Measurements from ENCODE around the gene CLECL1. TPM values are rescaled to one million over a fixed set of nuclear protein-coding genes. Genes with fewer than 3 reads are reported as not detected.

CLECL1 gene
- total and polyA plus RNA-seq, 2 of the 13 experiments (the other 11 are each of a cell fraction or from before 2014, with no cell fraction given) = not detected

DNA sequence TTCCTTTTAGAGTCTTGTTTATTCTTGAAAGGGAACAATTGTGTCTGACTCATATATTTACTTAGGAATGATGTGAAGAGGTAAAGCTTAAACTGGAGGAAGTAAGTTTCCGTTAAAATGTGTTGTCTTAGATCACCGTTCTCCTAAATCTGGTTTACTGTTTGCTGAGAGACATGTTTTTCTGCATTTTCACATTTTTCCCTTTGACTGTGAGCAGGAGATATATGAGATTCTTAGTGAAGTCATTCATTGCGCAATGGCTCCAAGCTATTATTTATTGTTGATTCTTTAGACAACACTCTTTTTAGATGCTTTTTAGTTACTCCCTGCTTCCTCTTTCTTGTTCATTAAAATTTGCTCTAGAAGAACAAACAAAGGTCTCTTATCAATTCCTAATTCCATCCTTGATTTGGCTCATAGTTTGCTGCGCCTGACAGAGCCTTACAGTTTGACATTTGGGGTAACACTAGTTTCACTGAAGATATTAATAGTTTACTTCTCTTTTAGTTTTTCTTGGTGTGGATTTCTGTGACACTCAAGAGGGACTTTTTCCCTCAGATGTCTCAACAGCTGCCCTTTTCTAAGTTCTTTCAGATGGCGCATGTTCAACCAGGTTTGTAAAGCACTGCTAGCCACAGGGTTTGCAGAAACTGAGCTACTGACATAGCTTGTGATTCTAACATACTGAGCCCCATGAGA lies 11.4 kb downstream of the CLECL1 start (continued):
- TF ChIP-seq ZBTB37 (CRISPR knock-in tag; IDR thresholded peaks at IDR 0.05) = no peak
- no peak for TF ChIP-seq ZNF616 (CRISPR knock-in tag; IDR thresholded peaks at IDR 0.05; ENCODE audit: low read depth)
- TF ChIP-seq MXD1 (CRISPR knock-in tag; IDR thresholded peaks at IDR 0.05) = no peak
- no peak for TF ChIP-seq ZNF543 (CRISPR knock-in tag; IDR thresholded peaks at IDR 0.05)
- TF ChIP-seq, protein P1, sequence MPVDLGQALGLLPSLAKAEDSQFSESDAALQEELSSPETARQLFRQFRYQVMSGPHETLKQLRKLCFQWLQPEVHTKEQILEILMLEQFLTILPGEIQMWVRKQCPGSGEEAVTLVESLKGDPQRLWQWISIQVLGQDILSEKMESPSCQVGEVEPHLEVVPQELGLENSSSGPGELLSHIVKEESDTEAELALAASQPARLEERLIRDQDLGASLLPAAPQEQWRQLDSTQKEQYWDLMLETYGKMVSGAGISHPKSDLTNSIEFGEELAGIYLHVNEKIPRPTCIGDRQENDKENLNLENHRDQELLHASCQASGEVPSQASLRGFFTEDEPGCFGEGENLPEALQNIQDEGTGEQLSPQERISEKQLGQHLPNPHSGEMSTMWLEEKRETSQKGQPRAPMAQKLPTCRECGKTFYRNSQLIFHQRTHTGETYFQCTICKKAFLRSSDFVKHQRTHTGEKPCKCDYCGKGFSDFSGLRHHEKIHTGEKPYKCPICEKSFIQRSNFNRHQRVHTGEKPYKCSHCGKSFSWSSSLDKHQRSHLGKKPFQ (CRISPR knock-in tag; IDR thresholded peaks at IDR 0.05; ENCODE audit: insufficient replicate concordance) = no peak
- TF ChIP-seq, protein P2, sequence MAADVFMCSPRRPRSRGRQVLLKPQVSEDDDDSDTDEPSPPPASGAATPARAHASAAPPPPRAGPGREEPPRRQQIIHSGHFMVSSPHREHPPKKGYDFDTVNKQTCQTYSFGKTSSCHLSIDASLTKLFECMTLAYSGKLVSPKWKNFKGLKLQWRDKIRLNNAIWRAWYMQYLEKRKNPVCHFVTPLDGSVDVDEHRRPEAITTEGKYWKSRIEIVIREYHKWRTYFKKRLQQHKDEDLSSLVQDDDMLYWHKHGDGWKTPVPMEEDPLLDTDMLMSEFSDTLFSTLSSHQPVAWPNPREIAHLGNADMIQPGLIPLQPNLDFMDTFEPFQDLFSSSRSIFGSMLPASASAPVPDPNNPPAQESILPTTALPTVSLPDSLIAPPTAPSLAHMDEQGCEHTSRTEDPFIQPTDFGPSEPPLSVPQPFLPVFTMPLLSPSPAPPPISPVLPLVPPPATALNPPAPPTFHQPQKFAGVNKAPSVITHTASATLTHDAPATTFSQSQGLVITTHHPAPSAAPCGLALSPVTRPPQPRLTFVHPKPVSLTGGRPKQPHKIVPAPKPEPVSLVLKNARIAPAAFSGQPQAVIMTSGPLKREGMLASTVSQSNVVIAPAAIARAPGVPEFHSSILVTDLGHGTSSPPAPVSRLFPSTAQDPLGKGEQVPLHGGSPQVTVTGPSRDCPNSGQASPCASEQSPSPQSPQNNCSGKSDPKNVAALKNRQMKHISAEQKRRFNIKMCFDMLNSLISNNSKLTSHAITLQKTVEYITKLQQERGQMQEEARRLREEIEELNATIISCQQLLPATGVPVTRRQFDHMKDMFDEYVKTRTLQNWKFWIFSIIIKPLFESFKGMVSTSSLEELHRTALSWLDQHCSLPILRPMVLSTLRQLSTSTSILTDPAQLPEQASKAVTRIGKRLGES (CRISPR knock-in tag; IDR thresholded peaks at IDR 0.05; ENCODE audit: borderline replicate concordance) = no peak
- TF ChIP-seq ZNF136 (CRISPR knock-in tag; IDR thresholded peaks at IDR 0.05; ENCODE audit: low read depth) = no peak
- TF ChIP-seq RARA (CRISPR knock-in tag; IDR thresholded peaks at IDR 0.05) = 0 out of 2 replicates have a peak, but pooled peaks have one; percentile 8
- TF ChIP-seq, protein P3, sequence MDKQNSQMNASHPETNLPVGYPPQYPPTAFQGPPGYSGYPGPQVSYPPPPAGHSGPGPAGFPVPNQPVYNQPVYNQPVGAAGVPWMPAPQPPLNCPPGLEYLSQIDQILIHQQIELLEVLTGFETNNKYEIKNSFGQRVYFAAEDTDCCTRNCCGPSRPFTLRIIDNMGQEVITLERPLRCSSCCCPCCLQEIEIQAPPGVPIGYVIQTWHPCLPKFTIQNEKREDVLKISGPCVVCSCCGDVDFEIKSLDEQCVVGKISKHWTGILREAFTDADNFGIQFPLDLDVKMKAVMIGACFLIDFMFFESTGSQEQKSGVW (CRISPR knock-in tag; IDR thresholded peaks at IDR 0.05; ENCODE audit: borderline replicate concordance) = no peak
- peak; percentile 92 for TF ChIP-seq CEBPB (IDR thresholded peaks at IDR 0.05; ENCODE audit: borderline replicate concordance, low read depth, low read length)
- no peak for TF ChIP-seq NFRKB (IDR thresholded peaks at IDR 0.05)
- no peak for TF ChIP-seq SAP130 (CRISPR knock-in tag; IDR thresholded peaks at IDR 0.05; ENCODE audit: low read depth)
- TF ChIP-seq ZNF746 (CRISPR knock-in tag; IDR thresholded peaks at IDR 0.05) = no peak
- no peak for TF ChIP-seq ZNF772 (CRISPR knock-in tag; IDR thresholded peaks at IDR 0.05)
- TF ChIP-seq ZNF232 (CRISPR knock-in tag; IDR thresholded peaks at IDR 0.05; ENCODE audit: borderline replicate concordance) = no peak
- no peak for TF ChIP-seq SMC3 (IDR thresholded peaks at IDR 0.05; ENCODE audit: low read length)
- TF ChIP-seq THAP7 (CRISPR knock-in tag; IDR thresholded peaks at IDR 0.05) = no peak
- TF ChIP-seq ZNF24 (IDR thresholded peaks at IDR 0.05) = no peak
- no peak for TF ChIP-seq JARID2 (CRISPR knock-in tag; IDR thresholded peaks at IDR 0.05; ENCODE audit: insufficient replicate concordance)
- TF ChIP-seq HMG20A (CRISPR knock-in tag; IDR thresholded peaks at IDR 0.05; ENCODE audit: borderline replicate concordance) = peak; percentile 52; the same call in 1 of the 2 replicates

Measured in HepG2 (cell line).